HEK293T (cell line): Measurements from ENCODE around the gene GBE1.

ENCODE experiments used
- CTCF ChIA-PET: fragments of 350-600 bp; formaldehyde crosslinking; extraction: SDS; loops from one replicate; lab custom pipeline; 2021; ENCODE audit warnings: antibody characterized with exemption, inconsistent platforms; lab: Yijun Ruan, JAX
- POLR2A ChIA-PET: fragments of 350-600 bp; formaldehyde crosslinking; extraction: SDS; loops from one replicate; lab custom pipeline; 2020; ENCODE audit warnings: antibody characterized with exemption, inconsistent platforms; lab: Yijun Ruan, JAX
- DNase-seq: peaks from one replicate; pipeline ENCODE4 v3.0.0; 2012; ENCODE audit warnings: mixed read lengths; ENCODE audit errors: extremely low spot score
- ARNT ChIP-seq: fragments of 450-650 bp; IDR thresholded peaks from 2 replicates; pipeline ENCODE4 v1.6.1; 2017; ENCODE audit warnings: mild to moderate bottlenecking
- BHLHE40 ChIP-seq: fragments of 450-650 bp; IDR thresholded peaks from 2 replicates; pipeline ENCODE4 v1.6.1; 2016; ENCODE audit warnings: mild to moderate bottlenecking, moderate library complexity, borderline replicate concordance
- CTBP1 ChIP-seq: fragments of 450-650 bp; IDR thresholded peaks from 2 replicates; pipeline ENCODE4 v1.6.1; 2016; ENCODE audit warnings: borderline replicate concordance
- ELF4 ChIP-seq: fragments of 450-650 bp; IDR thresholded peaks from 2 replicates; pipeline ENCODE4 v1.6.1; 2017; ENCODE audit warnings: antibody characterized with exemption
- FOXA1 ChIP-seq: fragments of 450-650 bp; IDR thresholded peaks from 2 replicates; pipeline ENCODE4 v1.6.1; 2016; ENCODE audit warnings: mild to moderate bottlenecking
- FOXK2 ChIP-seq: fragments of 450-650 bp; IDR thresholded peaks from 2 replicates; pipeline ENCODE4 v1.6.1; 2016; ENCODE audit warnings: mild to moderate bottlenecking
- FOXM1 ChIP-seq: fragments of 450-650 bp; IDR thresholded peaks from 2 replicates; pipeline ENCODE4 v1.6.1; 2017; ENCODE audit warnings: mild to moderate bottlenecking, borderline replicate concordance
- HDGF ChIP-seq: fragments of 450-650 bp; IDR thresholded peaks from 2 replicates; pipeline ENCODE4 v1.6.1; 2017; ENCODE audit warnings: antibody characterized with exemption, borderline replicate concordance
- L3MBTL2 ChIP-seq: fragments of 450-650 bp; conservative IDR thresholded peaks from 2 replicates; pipeline ENCODE4 v1.6.1; 2016; ENCODE audit warnings: mild to moderate bottlenecking
- LEF1 ChIP-seq: fragments of 450-650 bp; IDR thresholded peaks from 2 replicates; pipeline ENCODE4 v1.6.1; 2017; ENCODE audit warnings: mild to moderate bottlenecking, borderline replicate concordance
- NFRKB ChIP-seq: fragments of 450-650 bp; IDR thresholded peaks from 2 replicates; pipeline ENCODE4 v1.6.1; 2016; ENCODE audit warnings: mild to moderate bottlenecking, moderate library complexity
- PKNOX1 ChIP-seq: fragments of 450-650 bp; IDR thresholded peaks from 2 replicates; pipeline ENCODE4 v1.6.1; 2016
- SP1 ChIP-seq: fragments of 450-650 bp; IDR thresholded peaks from 2 replicates; pipeline ENCODE4 v1.6.1; 2017
- SUZ12 ChIP-seq: fragments of 450-650 bp; IDR thresholded peaks from 2 replicates; pipeline ENCODE4 v1.6.1; 2016; ENCODE audit warnings: mild to moderate bottlenecking
- TARDBP ChIP-seq: fragments of 450-650 bp; IDR thresholded peaks from 2 replicates; pipeline ENCODE4 v1.6.1; 2016
- ZNF384 ChIP-seq: fragments of 450-650 bp; IDR thresholded peaks from 2 replicates; pipeline ENCODE4 v1.6.1; 2016

Gene GBE1

DNA sequence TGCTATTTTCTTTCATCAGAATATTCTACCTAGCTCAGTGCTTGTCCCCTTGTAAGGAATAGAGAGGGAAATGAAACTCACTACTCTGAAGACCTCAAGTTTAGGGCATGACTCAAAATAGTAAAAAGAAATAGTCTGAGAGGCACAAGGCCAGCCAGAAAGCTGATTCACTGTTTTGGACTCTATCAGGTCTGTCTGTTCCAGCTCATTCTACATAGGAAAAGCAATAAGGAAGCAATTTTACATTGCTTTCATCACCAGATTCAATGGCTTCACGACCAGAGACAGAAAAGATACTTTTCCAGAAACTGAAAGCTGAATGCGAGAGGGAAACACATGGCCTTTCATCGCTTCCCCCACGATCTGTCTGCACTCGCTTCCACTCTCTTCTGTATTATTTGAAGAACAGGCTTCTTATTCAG is 276.0 kb downstream of the GBE1 start:
- CTCF ChIA-PET, result no interaction called here
- POLR2A ChIA-PET, result no interaction called here
- TF ChIP-seq HDGF (no peak), PKNOX1 (no peak), FOXK2 (no peak), FOXM1 (no peak), L3MBTL2 (no peak), TARDBP (no peak), SP1 (no peak), ELF4 (no peak), LEF1 (no peak)
- no peak for DNase-seq

GRCh38 chr3:81484520-81484919 is 276.9 kb downstream of the GBE1 start:
- CTCF ChIA-PET, result no interaction called here
- POLR2A ChIA-PET, result no interaction called here
- no peak for DNase-seq
- no peak for TF ChIP-seq FOXA1
- no peak for TF ChIP-seq BHLHE40
- no peak for TF ChIP-seq FOXM1
- no peak for TF ChIP-seq TARDBP
- no peak for TF ChIP-seq SUZ12
- TF ChIP-seq NFRKB, result no peak
- TF ChIP-seq PKNOX1, result no peak
- no peak for TF ChIP-seq CTBP1
- TF ChIP-seq L3MBTL2, result no peak
- TF ChIP-seq ELF4, result no peak
- no peak for TF ChIP-seq ARNT
- TF ChIP-seq HDGF, result no peak
- TF ChIP-seq SP1, result no peak
- TF ChIP-seq LEF1, result no peak
- no peak for TF ChIP-seq FOXK2
- TF ChIP-seq ZNF384, result no peak

GRCh38 chr3:81483046-81483445 is 278.4 kb downstream of the GBE1 start:
- no peak for DNase-seq
- CTCF ChIA-PET, result no interaction called here
- POLR2A ChIA-PET, result no interaction called here
- TF ChIP-seq HDGF, result no peak

- CTCF ChIA-PET, result no interaction called here
Measured at GRCh38 chr3:81477740-81478139, 283.7 kb downstream of the GBE1 start.

GRCh38 chr3:81476692-81477091 is 284.8 kb downstream of the GBE1 start:
- POLR2A ChIA-PET, result no interaction called here
- DNase-seq, result no peak
- CTCF ChIA-PET, result no interaction called here
- TF ChIP-seq FOXA1, result no peak
- TF ChIP-seq NFRKB, result no peak
- no peak for TF ChIP-seq SUZ12
- TF ChIP-seq ARNT, result no peak
- TF ChIP-seq BHLHE40, result no peak
- TF ChIP-seq FOXK2, result no peak
- TF ChIP-seq FOXM1, result no peak
- TF ChIP-seq LEF1, result no peak
- no peak for TF ChIP-seq HDGF
- no peak for TF ChIP-seq ZNF384
- TF ChIP-seq L3MBTL2, result no peak
- no peak for TF ChIP-seq CTBP1
- TF ChIP-seq TARDBP, result no peak
- no peak for TF ChIP-seq PKNOX1
- TF ChIP-seq ELF4, result no peak
- no peak for TF ChIP-seq SP1

More at GRCh38 chr3:81477740-81478139, 283.7 kb downstream of the GBE1 start:
- POLR2A ChIA-PET, result no interaction called here
- TF ChIP-seq SUZ12 (no peak), CTBP1 (no peak), BHLHE40 (no peak), ZNF384 (no peak)
- DNase-seq, result no peak

DNA sequence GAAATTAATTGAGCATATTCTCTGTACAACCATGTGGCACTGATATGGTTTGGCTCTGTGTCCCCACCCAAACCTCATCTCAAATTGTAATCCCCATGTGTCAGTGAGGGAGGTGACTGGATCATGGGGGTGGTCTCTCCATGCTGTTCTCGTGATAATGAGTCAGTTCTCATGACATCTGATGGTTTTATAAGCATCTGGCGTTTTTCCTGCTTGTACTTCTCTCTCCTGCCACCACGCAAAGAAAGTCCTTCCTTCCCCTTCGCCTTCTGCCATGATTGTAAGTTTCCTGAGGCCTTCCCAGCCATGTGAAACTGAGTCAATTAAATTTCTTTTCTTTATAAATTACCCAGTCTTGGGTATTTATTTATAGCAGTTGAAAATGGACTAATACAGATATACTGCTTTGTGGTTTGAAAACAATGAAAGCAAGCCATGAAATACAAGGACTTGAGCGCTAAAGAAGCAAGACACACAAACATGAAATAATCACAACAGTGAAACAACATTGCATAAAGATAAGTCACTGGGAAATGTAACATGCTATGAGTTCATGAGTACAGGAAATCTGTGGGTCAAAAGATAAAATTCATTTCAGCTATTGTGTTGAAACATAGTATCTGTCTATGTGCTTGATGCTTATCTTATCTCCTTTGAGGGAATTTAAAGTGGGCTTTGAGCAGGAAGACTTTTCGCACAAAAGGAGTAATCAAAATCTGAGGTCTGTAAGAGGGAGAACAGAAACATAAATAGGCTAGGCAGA is 288.7 kb downstream of the GBE1 start:
- DNase-seq, result no peak
- no peak for TF ChIP-seq NFRKB
- ChIA-PET CTCF (no interaction called here), POLR2A (no interaction called here)

- TF ChIP-seq ZNF384 (no peak), TARDBP (no peak), PKNOX1 (0 out of 2 replicates have a peak, but pooled peaks have one; percentile 5), SP1 (no peak), ELF4 (no peak), L3MBTL2 (no peak)
- ChIA-PET CTCF (no interaction called here), POLR2A (no interaction called here)
Measured at GRCh38 chr3:81470524-81471278, 290.7 kb downstream of the GBE1 start.

More at GRCh38 chr3:81470524-81471278, 290.7 kb downstream of the GBE1 start:
- DNase-seq, result no peak
